Measurements from ENCODE around the gene ARHGAP26.
A peak's percentile ranks its signal among the peaks of the same experiment; 100 is the strongest.
"Not testable (repeated sequence)": the region's sequence is repeated elsewhere in the genome, so short reads cannot be mapped to it uniquely, and the experiment has no call there.

The ARHGAP26 gene

DNA sequence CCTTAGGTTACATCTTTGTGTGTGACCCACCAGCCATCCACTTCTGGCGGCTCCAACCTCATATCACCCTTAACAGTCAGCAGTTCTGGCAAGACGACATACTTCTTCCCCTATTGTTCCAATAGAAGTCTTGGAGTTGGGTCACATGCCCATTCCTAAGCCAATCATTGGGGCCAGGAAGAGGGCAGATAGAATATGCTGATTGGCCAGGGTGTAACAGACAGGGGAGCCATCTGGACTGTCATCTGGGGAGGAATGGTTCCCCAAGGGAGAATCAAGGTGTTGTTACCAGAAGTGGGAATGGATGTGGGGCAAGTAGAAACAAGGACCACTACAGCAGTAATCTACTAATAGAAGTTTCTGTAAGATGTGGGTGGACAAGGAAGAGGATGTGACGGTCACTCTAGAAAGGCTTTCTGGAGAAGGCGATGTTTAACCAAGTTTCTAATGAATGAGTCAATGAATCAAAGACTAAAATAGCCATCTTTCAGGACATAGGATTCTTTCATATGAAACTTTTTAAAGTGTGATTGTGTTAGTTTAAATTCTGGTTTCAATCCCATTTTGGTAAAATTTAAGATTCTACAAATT, 200.4 kb downstream of the ARHGAP26 start:
- DNase-seq: no peak

- no peak for DNase-seq
Observed at GRCh38 chr5:142971303-142972013, 201.3 kb downstream of the ARHGAP26 start.

- no peak for DNase-seq
Observed at GRCh38 chr5:142972064-142972570, 201.9 kb downstream of the ARHGAP26 start.

DNA sequence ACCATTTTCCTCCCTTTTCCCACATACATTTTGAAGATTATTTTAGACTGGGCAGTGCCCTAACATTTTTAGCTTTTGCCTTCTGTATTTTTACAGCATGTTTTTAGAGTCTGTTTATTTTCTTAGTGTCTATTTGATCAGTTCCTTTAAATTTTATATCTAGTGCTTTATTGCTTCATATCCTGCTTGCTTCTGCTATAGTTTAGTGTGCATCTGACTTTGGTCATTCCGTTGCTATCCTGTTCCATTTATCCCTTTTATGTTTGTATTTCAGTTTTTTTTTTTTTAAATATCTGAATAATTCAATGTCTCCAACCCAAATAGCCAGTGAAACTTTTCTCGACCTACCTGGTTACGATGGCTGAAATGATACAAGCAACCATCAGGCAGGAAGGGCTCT, 203.8 kb downstream of the ARHGAP26 start:
- no peak for DNase-seq

GRCh38 chr5:142974409-142974808, 204.2 kb downstream of the ARHGAP26 start:
- DNase-seq: no peak

DNA sequence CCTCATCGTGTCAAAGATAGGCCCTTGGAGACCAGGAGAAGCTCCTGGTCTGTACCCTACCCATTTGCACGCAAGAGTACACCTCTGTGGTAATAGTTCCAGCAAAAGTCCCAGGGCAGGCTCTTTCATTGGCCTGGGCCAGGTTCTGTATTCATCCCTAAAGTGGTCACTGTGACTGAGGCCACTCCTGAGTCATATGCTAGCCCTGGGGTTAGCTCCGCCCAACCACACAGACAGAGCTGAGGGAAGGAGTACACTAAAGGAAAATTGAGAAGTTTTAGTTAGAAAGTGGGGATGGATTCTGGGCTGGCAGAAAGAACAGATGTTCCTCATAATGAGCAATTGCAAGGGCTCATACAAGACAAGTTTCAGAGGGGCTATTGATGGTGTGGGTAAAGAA, 206.7 kb downstream of the ARHGAP26 start:
- no peak for DNase-seq

DNA sequence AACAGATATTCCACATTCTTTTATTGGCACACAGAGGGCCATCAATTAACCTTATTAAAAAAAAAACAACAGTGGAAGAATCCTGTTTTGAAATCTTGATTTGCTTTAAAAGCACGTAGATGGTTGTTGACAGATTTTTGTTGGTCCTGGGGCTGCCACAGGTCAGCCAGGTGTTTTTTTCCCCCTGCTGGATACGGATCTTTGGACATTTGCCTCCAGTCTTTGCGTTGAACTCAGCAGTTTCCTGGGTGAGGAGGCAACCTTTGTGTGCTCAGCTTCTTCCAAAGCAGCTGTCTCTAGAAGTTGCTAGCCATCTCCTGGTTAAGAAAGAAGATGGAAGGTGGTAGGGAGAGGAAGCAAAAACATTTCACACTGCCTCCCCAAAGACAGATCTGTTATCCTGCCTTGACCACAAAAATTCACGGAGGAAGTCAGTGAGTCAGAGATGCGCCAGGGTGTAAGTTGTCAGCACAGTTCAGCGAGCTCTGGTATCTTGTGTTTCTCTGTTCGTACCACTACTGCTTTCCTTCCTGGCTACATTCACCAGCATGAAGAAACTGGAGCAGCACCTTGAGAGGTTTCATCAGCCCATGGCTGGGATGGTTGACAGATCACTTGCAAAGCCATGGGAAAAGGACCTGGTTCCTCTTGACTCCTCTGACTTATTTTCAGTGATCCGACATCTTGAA, 207.3 kb downstream of the ARHGAP26 start:
- peak; percentile 28 for DNase-seq

DNA sequence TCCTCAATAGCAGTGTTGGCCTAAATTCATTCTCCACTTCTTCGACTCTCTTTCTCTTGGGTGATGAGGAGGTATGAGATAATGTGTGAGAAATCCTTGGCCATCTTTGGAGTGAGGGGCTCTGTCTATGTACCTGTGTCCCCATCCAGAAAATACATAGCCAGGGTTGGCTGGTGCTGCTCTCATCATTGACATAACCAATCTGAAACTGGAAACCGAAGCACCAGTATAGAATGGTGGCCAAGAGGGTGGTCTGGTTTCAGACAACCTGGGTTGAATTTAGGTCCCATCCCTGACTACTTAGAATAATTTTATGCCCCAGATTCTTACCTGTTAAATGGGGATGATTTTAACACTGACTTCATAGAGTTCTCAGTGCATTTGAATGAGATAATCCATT, 208.1 kb downstream of the ARHGAP26 start:
- no peak for DNase-seq

DNA sequence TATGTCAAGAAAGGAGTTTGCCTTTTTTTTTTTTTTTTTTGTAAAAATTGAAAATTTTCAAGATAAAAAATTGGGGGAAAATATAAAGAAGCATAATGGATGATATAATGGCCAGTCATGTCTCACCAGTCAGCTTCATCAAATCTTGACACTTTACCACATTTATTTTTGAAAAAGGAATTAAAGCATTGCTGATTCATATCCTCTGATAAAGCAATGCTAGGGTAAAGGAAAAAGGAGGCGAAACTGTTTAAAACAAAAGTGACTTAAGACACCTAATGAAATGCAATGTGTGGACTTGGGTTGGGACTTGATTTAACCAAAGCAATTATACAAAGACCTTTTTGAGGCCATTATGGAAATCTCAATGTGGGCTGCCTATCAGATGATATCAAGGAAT, 208.5 kb downstream of the ARHGAP26 start:
- DNase-seq: no peak

DNA sequence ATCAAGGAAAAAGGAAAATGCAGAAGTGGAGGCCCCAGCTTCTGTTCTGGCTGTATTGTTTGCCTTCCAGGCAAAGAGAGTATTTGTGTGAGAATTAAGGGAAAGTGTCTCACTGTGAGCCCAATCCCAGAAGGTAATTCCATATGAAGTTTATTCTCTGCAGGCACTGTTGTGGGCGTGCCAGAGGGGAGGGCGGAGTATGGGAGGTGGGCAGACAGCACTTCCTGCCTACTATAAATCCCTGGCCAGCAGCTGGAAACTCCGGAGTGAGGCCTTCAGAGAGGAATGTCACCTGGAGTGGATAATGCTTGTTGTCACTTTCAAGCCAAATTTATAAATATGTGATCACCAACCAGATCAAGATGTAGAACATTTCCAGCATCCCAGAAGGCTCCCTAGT, 209.5 kb downstream of the ARHGAP26 start:
- no peak for DNase-seq

- DNase-seq: no peak
Observed at GRCh38 chr5:142981475-142981874, 211.3 kb downstream of the ARHGAP26 start.

- no peak for DNase-seq
Observed at GRCh38 chr5:142981886-142982820, 212.0 kb downstream of the ARHGAP26 start.

DNA sequence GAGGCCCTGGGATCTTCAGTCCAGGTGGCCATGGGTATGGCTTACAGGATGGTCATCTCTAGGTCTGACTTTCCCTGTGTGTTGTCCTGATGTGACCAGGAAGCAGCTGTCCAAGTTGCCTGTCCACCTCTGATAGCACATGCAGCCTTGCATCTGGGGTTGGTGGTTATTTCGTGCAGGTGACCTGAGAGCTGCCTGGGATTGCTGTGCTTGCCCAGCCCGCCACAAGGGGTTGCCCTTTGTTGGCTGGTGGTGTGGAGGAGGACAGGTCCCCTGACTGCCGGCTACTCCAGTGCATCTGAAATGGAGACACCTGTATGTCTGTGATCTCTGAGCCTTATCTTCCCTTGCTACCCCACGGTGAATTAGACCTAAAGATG, 212.6 kb downstream of the ARHGAP26 start:
- DNase-seq: no peak

DNA sequence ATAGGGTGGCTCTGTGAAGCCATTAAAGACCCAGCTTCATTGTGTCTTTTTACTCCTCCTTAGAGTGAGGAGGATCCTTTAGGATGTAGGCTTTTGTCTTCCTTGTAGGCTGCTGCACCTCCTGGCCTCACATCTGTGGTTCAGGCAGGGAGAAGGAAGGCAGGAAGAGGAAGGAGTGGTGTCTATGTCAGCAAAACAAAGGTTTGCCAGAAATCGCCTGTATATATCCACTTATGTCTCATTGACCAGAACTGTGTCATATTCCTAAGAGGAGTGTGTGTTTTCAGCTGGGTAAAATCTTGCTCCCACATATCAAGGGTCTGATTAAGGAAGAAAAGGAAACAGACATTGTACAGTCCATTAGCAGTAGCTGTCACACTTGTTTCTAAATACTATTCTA, 213.8 kb downstream of the ARHGAP26 start:
- DNase-seq: no peak

GRCh38 chr5:142984525-142984924, 214.3 kb downstream of the ARHGAP26 start:
- DNase-seq: no peak

GRCh38 chr5:142989270-142989669, 219.1 kb downstream of the ARHGAP26 start:
- not testable (repeated sequence) for DNase-seq

DNA sequence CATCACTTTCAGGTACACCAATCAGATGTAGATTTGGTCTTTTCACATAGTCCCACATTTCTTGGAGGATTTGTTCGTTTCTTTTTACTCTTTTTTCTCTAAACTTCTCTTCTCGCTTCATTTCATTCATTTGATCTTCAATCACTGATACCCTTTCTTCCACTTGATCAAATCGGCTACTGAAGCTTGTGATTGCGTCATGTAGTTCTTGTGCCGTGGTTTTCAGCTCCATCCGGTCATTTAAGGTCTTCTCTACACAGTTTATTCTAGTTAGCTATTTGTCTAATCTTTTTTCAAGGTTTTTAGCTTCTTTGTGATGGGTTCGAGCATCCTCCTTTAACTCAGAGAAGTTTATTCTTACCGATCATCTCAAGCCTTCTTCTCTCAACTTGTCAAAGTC, 219.9 kb downstream of the ARHGAP26 start:
- not testable (repeated sequence) for DNase-seq

DNA sequence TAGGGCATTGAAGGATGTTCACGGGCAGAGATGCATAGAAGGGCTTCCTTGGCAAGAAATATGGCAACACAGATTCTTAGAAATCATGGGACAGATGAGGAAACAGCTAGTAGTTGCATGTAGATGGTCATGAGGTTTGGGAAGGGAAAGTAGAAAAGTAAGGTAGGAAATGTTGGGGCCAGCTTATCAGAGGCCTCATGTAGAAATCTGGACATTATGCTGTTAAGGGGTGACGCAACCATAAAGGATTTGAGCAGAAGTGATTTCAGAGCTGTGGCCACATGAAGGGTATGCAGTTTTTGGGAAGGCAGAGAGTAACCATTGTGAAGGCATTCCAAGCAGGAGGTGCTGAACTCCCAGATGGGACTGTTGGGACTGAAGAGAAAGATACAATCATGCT, 224.0 kb downstream of the ARHGAP26 start:
- DNase-seq: no peak

DNA sequence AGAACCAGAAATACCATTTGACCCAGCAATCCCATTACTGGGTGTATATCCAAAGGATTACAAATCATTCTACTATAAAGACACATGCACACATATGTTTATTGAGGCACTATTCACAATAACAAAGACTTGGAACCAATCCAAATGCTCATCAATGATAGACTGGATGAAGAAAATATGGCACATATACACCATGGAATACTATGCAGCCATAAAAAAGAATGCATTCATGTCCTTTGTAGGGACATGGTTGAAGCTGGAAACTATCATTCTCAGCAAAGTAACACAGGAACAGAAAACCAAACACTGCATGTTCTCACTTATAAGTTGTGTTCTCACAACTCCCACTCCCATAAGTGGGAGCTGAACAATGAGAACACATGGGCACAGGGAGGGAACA, 225.4 kb downstream of the ARHGAP26 start:
- not testable (repeated sequence) for DNase-seq

- no peak for DNase-seq
Observed at GRCh38 chr5:142997591-142997990, 227.4 kb downstream of the ARHGAP26 start.

DNA sequence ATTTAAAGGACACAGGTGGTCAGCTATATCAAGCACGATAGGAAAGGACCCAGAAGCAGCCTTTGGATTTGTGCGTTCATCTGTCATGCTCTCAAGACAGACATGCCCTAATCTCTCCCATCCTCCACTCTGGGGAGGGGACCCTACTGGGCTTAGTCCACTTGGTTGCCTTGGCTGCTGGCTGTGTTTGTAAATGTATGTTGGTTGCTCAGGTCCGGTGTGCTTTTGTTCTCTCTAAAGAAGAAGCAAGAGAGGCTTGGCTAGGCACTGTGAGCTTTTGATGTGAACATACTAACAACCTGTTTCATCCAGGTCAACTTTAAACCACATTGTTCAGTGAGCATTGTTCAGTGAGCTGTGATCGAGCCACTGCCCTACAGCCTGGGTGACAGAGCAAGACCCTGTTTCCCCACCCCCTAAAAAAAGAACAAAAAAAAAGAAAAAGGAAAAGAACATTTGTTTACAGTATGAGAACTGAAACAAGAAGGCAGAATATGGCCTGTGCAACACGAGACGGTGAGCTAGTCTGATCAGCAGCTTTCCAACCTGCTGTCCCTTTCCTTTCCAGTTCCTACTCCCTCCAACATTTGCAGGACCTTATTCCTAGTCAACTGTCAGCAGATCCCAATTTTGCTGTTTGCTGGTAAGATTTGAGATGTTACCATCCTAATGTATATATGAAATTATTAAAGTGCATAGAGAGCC, 228.3 kb downstream of the ARHGAP26 start:
- DNase-seq: no peak

DNA sequence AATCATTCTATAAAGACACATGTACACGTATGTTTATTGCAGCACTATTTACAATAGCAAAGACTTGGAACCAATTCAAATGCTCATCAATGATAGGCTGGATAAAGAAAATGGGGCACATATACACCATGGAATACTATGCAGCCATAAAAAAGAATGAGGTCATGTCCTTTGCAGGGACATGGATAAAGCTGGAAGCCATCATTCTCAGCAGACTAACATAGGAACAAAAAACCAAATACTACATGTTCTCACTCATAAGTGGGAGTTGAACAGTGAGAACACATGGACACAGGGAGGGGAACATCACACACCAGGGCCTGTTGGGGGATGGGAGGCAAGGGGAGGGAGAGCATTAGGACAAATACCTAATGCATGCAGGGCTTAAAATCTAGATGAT, 230.4 kb downstream of the ARHGAP26 start:
- DNase-seq: not testable (repeated sequence)

Measured in hematopoietic multipotent progenitor cell treated with erythropoietin and hydrocortisone succinate and interleukin-3 and kit ligand, for 8 days (in vitro differentiated cells).